GF-D8 (cell line): Measurements from ENCODE around the gene LRIG3.
"Not testable (repeated sequence)": the region's sequence is repeated elsewhere in the genome, so short reads cannot be mapped to it uniquely, and the experiment has no call there.

Experiments used
- DNase-seq: peaks from one replicate; lab custom pipeline; 2025; lab: John Stamatoyannopoulos, UW

Gene LRIG3

DNA sequence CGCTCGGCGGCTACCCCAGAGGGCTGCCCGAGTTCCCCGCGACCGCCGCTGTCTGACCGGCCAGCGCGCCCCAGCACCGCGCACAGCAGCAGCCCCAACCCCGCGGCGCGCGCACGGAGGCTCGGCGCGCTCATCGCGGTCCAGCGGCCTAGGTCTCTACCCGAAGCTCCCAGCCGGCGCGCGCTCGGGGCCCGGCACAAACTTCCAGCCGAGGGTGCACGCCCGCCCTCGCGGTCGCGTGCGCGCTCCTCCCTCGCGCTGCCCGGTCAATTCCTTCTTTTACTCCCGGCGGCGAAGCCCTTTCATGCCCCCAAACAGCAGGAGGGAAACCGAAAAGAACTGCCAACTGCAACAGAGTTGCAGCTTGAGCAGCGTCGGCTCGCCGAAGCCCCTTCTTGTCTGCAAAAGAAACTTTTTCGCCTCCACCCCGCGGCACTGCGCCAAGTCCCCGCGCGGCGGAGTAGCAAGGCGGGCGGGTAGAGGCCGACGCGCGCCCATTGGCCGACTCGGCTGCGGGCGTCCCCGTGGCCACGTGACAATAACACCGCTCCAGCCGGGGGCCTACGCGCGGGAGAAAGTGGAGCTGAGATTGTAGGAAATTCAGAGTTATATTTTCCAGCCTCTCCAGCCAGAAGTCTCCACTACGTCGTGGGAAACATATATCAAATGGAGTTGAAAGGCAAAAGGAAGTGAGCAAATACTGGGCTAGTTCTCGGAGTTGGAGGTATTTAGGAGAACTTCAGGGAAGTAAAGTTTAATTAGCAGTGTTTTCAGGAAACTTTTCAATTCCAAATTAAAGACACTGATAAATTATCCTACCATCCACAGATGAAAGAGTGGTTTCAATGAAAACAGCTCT, at the start of gene LRIG3:
Gene LRIG3 (minus strand): TSS at position 403 of the 859 bp plus-strand sequence. CDS start 269 bp downstream, at position 134.
- DNase-seq: no peak

GRCh38 chr12:58969237-58969636, 48.9 kb upstream of the LRIG3 start:
- DNase-seq: no peak

DNA sequence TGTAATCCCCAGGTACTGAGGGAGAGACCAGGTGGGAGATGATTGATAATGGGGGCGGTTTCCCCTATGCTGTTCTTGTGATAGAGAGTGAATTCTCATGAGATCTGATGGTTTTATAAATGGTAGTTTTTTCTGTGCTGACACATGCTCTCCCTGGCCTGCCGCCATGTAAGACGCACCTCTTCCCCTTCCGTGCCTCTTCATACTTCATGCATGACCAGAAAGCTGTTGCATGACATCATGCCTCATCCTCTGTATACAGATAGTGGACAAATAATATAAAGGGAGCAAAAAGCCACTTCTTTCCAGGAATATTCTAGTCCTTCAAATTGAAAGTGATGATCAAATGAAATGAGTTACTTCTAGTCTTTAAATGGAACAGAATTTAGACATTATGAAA, 47.3 kb upstream of the LRIG3 start:
- DNase-seq: no peak

DNA sequence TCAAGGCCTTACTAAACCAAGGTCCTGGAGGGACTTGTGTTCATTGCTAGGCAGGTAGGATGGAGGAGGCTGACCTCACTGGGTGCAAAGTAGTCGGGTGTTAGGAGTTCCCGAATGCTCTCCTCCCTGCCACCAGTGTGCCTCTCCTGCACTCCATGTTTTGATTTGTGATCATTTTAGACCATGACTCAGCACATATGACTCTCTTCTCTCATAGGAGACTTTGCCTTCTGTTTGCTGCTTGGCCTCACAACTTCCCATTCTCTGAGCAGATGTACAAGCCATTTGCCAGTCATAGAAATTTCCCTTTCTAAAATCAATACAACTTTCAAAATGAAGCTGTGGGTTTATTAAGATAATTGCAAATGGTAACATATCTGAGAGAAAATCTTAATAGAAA, 46.6 kb upstream of the LRIG3 start:
- DNase-seq: no peak

- DNase-seq: no peak
These were observed 45.3 kb upstream of the LRIG3 start for GRCh38 chr12:58965568-58965967.

DNA sequence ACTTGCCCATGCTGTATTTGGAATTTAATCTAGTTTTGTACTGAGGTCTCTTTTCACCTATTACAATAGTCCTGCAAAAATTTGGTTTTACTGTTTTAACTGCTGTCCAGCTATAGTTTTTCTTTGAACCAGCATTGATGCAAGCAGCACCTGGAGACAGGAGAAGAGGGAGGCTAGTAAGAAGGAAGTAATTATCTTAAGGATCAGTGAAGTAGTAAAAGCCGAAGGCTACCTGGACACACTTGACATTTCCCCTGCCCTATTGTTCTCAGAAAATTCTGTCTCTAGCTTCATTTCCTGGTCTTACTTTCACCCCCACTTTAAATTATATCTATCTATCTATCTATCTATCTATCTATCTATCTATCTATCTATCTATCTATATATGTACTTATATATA, 43.5 kb upstream of the LRIG3 start:
- DNase-seq: no peak

DNA sequence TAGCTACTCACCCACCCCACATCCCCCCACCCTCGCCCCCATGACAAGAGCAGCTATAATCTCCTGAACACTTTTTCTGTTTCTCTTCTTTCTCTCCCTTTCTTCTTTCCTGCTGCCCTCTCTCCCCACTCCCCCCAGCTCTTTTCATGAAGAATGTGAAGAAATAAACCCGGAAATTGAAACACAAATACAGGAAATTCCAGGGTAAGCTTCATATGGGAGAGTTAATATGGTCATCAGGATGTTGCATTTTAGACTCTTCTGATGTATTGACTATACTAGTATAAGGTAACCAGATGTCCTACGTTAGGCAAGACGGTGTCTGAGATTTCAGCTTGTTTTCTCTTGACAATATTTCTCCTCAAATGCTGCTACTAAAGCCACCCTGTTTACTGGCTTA, 41.6 kb upstream of the LRIG3 start:
- DNase-seq: no peak

GRCh38 chr12:58961166-58961565, 40.9 kb upstream of the LRIG3 start:
- no peak for DNase-seq

DNA sequence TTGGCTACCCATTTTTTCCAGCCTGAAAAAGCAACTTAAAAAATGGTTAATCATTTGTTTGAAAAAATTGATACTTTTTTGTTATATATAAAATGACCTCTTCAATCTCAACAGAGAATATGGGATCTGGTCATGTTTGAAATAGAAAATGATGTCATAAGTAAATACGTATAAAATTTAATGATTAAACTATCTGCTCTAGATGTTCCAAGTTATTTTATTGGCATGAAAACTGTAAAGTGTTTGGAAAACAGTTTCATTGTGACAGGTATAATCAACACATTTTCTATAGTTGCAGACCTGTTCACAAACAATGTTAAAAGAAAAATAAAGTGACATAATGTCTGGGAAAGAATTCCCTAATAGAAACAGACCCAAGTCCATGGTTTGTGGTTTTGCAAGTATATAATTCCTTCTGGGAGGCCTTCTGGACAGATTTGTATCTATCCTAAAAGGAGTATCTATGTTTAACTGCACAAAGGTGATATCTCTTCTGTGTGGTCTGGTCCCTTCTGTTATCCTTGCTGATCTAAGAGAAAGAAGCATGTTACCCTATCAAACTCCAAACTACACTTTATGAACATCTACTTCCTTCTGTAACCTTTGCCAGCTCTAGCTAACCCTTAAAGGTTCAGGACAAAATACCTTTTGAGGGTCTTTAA, 39.5 kb upstream of the LRIG3 start:
- DNase-seq: no peak

DNA sequence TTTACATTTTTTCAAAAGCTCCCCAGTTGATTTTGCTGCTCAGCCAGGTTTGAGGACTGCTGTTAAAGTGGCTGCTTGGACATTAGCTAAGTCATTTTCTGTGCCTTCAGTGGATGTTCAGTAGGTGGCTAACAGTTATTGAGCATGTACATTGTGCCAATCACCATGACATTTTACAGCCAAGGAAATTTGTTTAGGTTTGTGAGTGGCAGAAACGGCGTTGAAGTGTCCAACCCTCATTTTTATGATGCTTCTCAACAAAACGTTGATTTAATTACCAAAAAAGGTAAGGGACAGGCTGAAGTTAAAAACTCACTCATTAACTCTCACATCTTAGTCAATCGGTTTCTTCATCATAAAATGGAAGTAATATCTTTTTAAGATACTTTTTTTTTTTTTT, 37.0 kb upstream of the LRIG3 start:
- DNase-seq: no peak

DNA sequence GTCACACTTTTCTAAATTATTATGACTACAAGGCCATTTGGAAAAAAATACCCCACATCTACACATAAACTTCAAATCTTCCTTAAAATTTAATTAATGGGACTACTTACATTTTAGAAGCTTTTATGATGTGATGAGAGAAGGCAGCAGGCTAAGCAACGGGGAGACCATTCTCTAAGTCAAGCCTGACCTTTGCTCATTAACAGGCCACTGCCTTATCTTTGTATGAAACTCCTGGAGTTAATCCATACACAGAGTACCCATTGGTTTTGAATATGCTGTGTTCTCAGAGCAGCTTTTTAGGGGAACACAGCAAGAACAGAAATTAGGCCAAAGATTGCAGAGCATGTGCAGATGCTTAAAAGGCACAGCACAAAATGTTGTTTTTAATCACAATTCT, 35.5 kb upstream of the LRIG3 start:
- DNase-seq: no peak

DNA sequence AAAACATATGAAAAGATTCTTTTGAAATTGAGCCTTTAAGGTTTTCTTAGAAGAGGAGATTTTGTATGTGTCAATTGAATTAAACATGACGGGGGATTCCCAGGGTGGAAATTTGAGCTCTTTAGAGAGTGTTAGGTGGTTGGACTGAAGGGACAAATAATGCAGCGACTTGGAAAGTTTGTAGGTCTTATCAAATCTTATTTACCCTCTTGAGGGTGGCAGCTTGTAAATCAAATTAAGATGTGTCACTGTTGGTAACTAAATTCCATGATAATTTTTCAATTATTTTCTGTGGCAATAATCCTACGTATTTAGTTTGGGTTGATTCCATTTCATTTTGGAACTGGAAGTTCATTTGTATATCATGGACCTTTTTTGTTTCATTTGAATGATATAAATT, 33.7 kb upstream of the LRIG3 start:
- DNase-seq: no peak

GRCh38 chr12:58950739-58951100, 30.4 kb upstream of the LRIG3 start:
- no peak for DNase-seq

DNA sequence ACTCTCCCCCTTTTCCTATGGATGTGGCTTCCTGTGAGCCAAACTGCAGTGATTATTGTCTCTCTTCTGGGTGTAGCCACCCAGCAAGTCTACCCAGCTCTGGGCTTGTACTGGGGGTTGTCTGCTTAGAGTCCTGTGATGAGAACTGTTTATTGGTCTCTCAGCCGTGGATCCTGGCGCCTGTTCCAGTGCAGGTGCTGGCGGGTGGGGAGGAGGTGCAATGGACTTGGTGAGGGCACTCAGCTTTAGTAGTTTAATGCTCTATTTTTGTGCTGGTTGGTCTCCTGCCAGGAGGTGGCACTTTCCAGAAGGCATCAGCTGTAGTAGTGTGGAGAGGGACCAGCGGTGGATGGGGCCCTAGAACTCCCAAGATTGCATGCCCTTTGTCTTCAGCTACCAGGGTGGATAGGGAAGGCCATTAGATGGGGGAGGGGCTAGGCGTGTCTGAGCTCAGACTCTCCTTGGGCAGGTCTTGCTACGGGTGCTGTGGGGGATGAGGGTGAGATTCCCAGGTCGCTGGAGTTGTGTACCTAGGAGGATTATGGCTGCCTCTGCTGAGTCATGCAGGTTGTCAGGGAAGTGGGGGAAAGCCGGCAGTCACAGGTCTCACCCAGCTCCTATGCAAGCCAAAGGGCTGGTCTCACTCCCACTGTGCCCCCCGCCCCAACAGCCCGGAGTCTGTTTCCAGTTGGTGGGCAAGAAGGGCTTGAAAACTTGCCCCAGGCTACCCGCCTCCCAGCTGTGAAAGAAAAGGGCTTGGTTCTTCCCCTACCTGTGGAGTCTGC, 29.8 kb upstream of the LRIG3 start:
- not testable (repeated sequence) for DNase-seq

DNA sequence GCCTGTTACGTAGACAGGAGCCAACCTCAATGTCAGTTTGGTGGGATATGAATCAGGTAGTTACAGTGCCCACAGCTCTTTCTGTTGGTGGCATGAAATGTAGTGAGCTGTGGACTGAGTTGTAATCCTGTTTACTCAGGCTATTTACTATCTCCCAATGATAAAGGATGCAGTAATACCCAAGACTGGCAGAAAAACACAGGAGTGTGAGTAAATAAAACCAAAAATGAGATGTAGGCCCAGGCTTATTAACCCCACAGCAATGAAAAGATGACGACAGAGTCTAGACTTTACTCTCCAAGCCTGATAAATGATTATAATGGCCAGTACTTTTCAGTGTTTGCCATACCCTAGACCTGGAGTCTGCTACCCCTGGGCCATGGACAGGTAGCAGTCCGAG, 22.8 kb upstream of the LRIG3 start:
- no peak for DNase-seq

DNA sequence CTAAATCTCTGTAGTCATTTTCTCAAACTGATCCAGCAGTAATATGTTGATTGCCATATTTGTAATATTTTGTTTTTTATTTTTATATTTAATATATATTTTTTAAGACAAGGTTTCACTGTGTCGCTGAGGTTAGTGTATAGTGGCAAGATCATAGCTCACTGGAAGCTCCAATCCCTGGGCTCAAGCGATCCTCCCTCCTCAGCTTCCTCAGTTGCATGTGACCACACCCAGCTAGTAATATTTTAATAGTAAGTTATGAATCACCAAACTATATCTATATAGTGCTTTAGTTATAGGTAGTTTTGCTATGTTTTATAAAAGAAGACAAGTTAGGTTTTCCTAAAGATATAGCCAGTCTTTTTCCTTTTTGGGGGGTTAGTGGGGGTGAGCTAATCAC, 22.0 kb upstream of the LRIG3 start:
- no peak for DNase-seq

DNA sequence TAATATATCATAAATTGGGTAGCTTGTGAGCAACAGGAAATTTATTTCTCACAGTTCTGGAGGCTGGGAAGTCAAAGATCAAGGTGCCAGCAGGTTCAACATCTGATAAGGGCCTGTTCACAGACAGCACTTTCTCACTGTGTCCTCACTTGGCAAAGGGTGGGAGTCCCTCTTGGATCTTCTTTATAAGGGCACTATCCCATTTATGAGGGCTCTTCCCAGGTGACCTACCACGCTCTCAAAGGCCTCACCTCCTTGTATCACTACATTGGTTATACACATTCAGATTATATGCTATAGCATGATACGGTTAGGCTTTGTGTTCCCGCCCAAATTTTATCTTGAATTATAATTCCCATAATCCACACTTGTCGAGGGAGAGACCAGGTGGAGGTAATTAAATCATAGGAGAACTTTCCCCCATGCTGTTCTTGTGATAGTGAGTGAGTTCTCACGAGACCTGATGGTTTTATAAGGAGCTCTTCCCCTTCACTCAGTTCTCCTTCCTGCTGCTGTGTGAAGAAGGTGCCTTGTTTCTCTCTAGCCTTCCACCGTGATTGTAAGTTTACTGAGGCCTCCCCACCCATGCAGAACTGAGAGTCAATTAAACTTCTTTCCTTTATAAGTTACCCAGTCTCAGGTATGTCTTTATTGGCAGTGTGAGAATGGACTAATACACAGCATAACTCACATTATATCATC, 19.2 kb upstream of the LRIG3 start:
- DNase-seq: no peak

- DNase-seq: no peak
These were observed 18.1 kb upstream of the LRIG3 start for GRCh38 chr12:58938440-58938839.

- no peak for DNase-seq
These were observed 14.2 kb upstream of the LRIG3 start for GRCh38 chr12:58934528-58934927.

- DNase-seq: no peak
These were observed 12.7 kb upstream of the LRIG3 start for GRCh38 chr12:58932806-58933681.

GRCh38 chr12:58931518-58931917, 11.2 kb upstream of the LRIG3 start:
- DNase-seq: no peak
